Endodermal cell (in vitro differentiated cells): ENCODE results near the gene KCNMA1. TPM values are rescaled to one million over a fixed set of nuclear protein-coding genes. Genes with fewer than 3 reads are reported as not detected.

Experiments
- DNase-seq: peaks from one replicate; pipeline ENCODE4 v3.0.0-alpha.2; 2017
- H3K27ac ChIP-seq: 2 replicates; pipeline ENCODE4 v1.5.1; 2013; ENCODE audit warnings: mild to moderate bottlenecking, low read depth, low read length, moderate library complexity
- H3K27me3 ChIP-seq: 2 replicates; pipeline ENCODE4 v1.6.1; 2013; ENCODE audit warnings: mild to moderate bottlenecking, low read length, moderate library complexity; ENCODE audit not compliant: insufficient read depth, control insufficient read depth, poor library complexity, severe bottlenecking
- H3K36me3 ChIP-seq: 2 replicates; pipeline ENCODE4 v1.7.0; 2013; ENCODE audit warnings: mild to moderate bottlenecking, low read length, moderate library complexity; ENCODE audit not compliant: control insufficient read depth, insufficient read depth
- H3K4me1 ChIP-seq: one replicate; pipeline ENCODE4 v1.7.0; 2013; ENCODE audit warnings: low read length; ENCODE audit not compliant: control insufficient read depth, insufficient read depth
- H3K4me3 ChIP-seq: 2 replicates; pipeline ENCODE4 v1.5.1; 2013; ENCODE audit warnings: mild to moderate bottlenecking, low read length, moderate library complexity
- H3K9ac ChIP-seq: 2 replicates; pipeline ENCODE4 v1.6.1; 2013; ENCODE audit warnings: mild to moderate bottlenecking, low read length, moderate library complexity; ENCODE audit not compliant: poor library complexity, severe bottlenecking; ENCODE audit errors: extremely low read depth
- H3K9me3 ChIP-seq: 2 replicates; pipeline ENCODE4 v1.6.1; 2013; ENCODE audit warnings: mild to moderate bottlenecking, low read length, moderate library complexity; ENCODE audit not compliant: control insufficient read depth
- H3K27ac Mint-ChIP-seq: 2 replicates; pipeline ENCODE4 v1.8.0; 2020; ENCODE audit warnings: mixed read lengths
- H3K27me3 Mint-ChIP-seq: 2 replicates; pipeline ENCODE4 v1.8.0; 2021; ENCODE audit warnings: mild to moderate bottlenecking, mixed read lengths; ENCODE audit not compliant: insufficient read depth
- H3K36me3 Mint-ChIP-seq: 2 replicates; pipeline ENCODE4 v1.8.0; 2020; ENCODE audit warnings: low read depth, mixed read lengths
- H3K4me1 Mint-ChIP-seq: 2 replicates; pipeline ENCODE4 v1.8.0; 2020; ENCODE audit warnings: mixed read lengths
- H3K4me3 Mint-ChIP-seq: 2 replicates; pipeline ENCODE4 v1.8.0; 2020; ENCODE audit warnings: mild to moderate bottlenecking, moderate library complexity, mixed read lengths
- H3K9me3 Mint-ChIP-seq: 2 replicates; pipeline ENCODE4 v1.8.0; 2020; ENCODE audit warnings: mild to moderate bottlenecking, mixed read lengths
- WGBS, 2 experiments: methylation state at CpG; one replicate each; pipeline versions ENCODE4 v1.1.5 to v1.1.7; 2013; ENCODE audit warnings: missing lambda C conversion rate in 2 of 2, mixed read lengths in 1 of 2; ENCODE audit not compliant: insufficient coverage in 1 of 2, insufficient read length in 1 of 2; 5-methylcytosine and 5-hydroxymethylcytosine counted together
- total RNA-seq, 2 donors: library from RNA; stranded (reverse); fragmentation: NEBNext Ultra II Directional in 1 of 2; extraction: Animal tissue kit (Norgen Biotek cat#: 25700) in 1 of 2; gene quantifications; 2 replicates in 1 of 2; 3 replicates in 1 of 2; pipeline ENCODE4 v1.2.1, GENCODE V29; 2021
- TF ChIP-seq, protein P1 (sequence below): fragments of 200-600 bp; sonication (generic); conservative IDR thresholded peaks from 2 replicates; pipeline ENCODE4 v1.5.0; 2021; ENCODE audit warnings: antibody characterized with exemption, mild to moderate bottlenecking

The KCNMA1 gene
- total RNA-seq, 2 donors from 2014 or later, result 0.55 to 1.3 TPM

DNA sequence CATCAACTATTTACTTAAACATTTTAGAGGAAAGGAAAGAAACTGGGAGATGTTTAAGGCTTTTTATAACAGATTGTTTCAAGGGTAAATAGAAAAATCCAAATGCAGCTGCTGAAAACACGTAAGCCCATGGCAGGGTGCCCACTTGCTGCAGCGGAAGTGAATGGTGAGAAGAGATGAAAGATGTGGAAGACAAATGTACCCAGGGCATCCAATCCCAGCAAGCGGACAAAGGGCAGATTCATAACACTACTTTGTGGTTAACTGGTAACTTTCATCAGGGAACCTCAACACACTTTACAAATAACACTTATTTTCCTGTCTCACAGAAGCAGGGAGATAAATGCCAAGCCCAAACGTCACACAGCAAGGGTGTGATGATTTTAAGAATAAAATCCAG is 358.4 kb downstream of the KCNMA1 start:
- WGBS, 2 experiments, result 90 to 100% methylated on average over 3 to 4 of the region's 4 CpGs
- no peaks in the 10 kb centered on the region for H3K36me3 Mint-ChIP-seq
- TF ChIP-seq, protein P1, sequence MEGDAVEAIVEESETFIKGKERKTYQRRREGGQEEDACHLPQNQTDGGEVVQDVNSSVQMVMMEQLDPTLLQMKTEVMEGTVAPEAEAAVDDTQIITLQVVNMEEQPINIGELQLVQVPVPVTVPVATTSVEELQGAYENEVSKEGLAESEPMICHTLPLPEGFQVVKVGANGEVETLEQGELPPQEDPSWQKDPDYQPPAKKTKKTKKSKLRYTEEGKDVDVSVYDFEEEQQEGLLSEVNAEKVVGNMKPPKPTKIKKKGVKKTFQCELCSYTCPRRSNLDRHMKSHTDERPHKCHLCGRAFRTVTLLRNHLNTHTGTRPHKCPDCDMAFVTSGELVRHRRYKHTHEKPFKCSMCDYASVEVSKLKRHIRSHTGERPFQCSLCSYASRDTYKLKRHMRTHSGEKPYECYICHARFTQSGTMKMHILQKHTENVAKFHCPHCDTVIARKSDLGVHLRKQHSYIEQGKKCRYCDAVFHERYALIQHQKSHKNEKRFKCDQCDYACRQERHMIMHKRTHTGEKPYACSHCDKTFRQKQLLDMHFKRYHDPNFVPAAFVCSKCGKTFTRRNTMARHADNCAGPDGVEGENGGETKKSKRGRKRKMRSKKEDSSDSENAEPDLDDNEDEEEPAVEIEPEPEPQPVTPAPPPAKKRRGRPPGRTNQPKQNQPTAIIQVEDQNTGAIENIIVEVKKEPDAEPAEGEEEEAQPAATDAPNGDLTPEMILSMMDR, result no peak

GRCh38 chr10:77274046-77274795 is 363.4 kb downstream of the KCNMA1 start:
- Histone ChIP-seq H3K9me3 (no peaks in the 10 kb centered on the region), H3K36me3 (no peaks in the 10 kb centered on the region), H3K27me3 (no peaks in the 10 kb centered on the region), H3K27ac (no peak overlapping the region), H3K4me3 (no peak overlapping the region), H3K4me1 (peaks cover 6% of the 10 kb centered on the region), H3K9ac (no peak overlapping the region)
- TF ChIP-seq, protein P1, result no peak
- DNase-seq, result no peak
- H3K27ac Mint-ChIP-seq, result no peak overlapping the region
- 81 to 95% methylated on average over 5 of the region's 5 CpGs for WGBS, 2 experiments
- peaks cover 5% of the 10 kb centered on the region for H3K9me3 Mint-ChIP-seq
- no peaks in the 10 kb centered on the region for H3K36me3 Mint-ChIP-seq
- no peak overlapping the region for H3K4me3 Mint-ChIP-seq
- H3K27me3 Mint-ChIP-seq, result peaks cover 15% of the 10 kb centered on the region
- H3K4me1 Mint-ChIP-seq, result peaks cover 23% of the 10 kb centered on the region

More for the DNA sequence above, 358.4 kb downstream of the KCNMA1 start:
- peaks cover 36% of the 10 kb centered on the region for H3K27me3 Mint-ChIP-seq
- Histone ChIP-seq H3K9ac (no peak overlapping the region), H3K27me3 (no peaks in the 10 kb centered on the region), H3K4me1 (peaks cover 4% of the 10 kb centered on the region), H3K36me3 (no peaks in the 10 kb centered on the region), H3K9me3 (peaks cover 16% of the 10 kb centered on the region), H3K27ac (no peak overlapping the region), H3K4me3 (no peak overlapping the region)
- no peak overlapping the region for H3K4me3 Mint-ChIP-seq
- H3K9me3 Mint-ChIP-seq, result peaks cover 22% of the 10 kb centered on the region
- DNase-seq, result no peak
- no peak overlapping the region for H3K27ac Mint-ChIP-seq
- H3K4me1 Mint-ChIP-seq, result peaks cover 19% of the 10 kb centered on the region

DNA sequence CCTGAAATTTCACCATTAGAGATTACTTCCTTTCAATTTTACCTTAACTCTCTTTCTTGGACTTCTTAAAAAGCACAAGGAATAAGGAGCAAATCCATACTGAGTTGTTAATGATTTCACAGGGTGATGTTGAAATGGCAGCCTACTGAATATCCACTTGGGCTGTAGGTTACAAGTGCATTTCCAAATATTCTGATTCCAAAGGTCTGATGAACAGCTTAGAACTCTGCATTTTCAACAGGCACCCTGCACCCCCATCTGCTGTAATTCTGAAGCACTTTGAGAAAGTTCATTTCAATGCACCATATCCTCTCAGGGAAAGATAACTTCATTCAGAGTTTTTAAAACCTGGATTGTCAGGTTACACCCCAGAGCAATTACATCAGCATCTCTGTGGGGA is 368.4 kb downstream of the KCNMA1 start:
- Histone ChIP-seq H3K27me3 (no peaks in the 10 kb centered on the region), H3K36me3 (no peaks in the 10 kb centered on the region), H3K4me3 (no peak overlapping the region), H3K9ac (no peak overlapping the region), H3K27ac (no peak overlapping the region), H3K9me3 (no peaks in the 10 kb centered on the region), H3K4me1 (peaks cover 3% of the 10 kb centered on the region)
- Mint-ChIP-seq H3K4me1 (peaks cover 8% of the 10 kb centered on the region), H3K9me3 (no peaks in the 10 kb centered on the region), H3K36me3 (no peaks in the 10 kb centered on the region), H3K27ac (no peak overlapping the region), H3K27me3 (peaks cover 19% of the 10 kb centered on the region), H3K4me3 (no peak overlapping the region)
- TF ChIP-seq, protein P1, result no peak
- DNase-seq, result no peak
